Peyer's patch (tissue), 4 donors: ENCODE data around the gene FRMD4A. TPM values are rescaled to one million over a fixed set of nuclear protein-coding genes. Genes with fewer than 3 reads are reported as not detected.

Experiments used
- DNase-seq, 3 donors: peaks; one replicate each; pipeline ENCODE4 v3.0.0-alpha.2; 2017 to 2019
- H3K27ac ChIP-seq, 4 donors: fragments of 200-600 bp; sonication (generic); one replicate each; pipeline ENCODE4 v1.5.1; 2016 to 2019
- H3K27me3 ChIP-seq, 2 donors: fragments of 200-600 bp; sonication (generic); one replicate each; pipeline ENCODE4 v1.5.1; 2019
- H3K36me3 ChIP-seq, 3 donors: fragments of 200-600 bp; sonication (generic); one replicate each; pipeline ENCODE4 v1.5.1; 2016 to 2019
- H3K4me1 ChIP-seq, 4 donors: fragments of 200-600 bp; sonication (generic); one replicate each; pipeline ENCODE4 v1.5.1; 2016 to 2019
- H3K4me3 ChIP-seq, 4 donors: fragments of 200-600 bp; sonication (generic); 1 replicate in 3 of 4; 2 replicates in 1 of 4; pipeline ENCODE4 v1.5.1; 2016 to 2019; ENCODE audit warnings: mild to moderate bottlenecking in 1 of 4
- H3K9me3 ChIP-seq, 4 donors: fragments of 200-600 bp; sonication (generic); one replicate each; pipeline ENCODE4 v1.5.1; 2016 to 2019; ENCODE audit warnings: mild to moderate bottlenecking in 1 of 4
- POLR2A ChIP-seq, 2 donors: fragments of 450-650 bp; IDR thresholded peaks; one replicate each; pipeline ENCODE4 v1.5.1; 2017; ENCODE audit warnings: antibody characterized with exemption in 2 of 2, mild to moderate bottlenecking in 2 of 2, moderate library complexity in 2 of 2
- total RNA-seq, 4 donors: library from RNA; depleted of rRNA; stranded (reverse); fragments of >200 nt; gene quantifications; one replicate each; pipeline ENCODE4 v1.1.0, GENCODE V29; 2016
- TF ChIP-seq, protein P1 (sequence below), 6 experiments: fragments of 450-650 bp in 4 of 6; fragments of 200-600 bp in 2 of 6; sonication (generic) in 1 of 6; IDR thresholded peaks; one replicate each; pipeline ENCODE4 v1.5.1; 2017 to 2019; ENCODE audit warnings: antibody characterized with exemption in 6 of 6, mild to moderate bottlenecking in 3 of 6, moderate library complexity in 1 of 6

The FRMD4A gene
- total RNA-seq, 4 donors from 2014 or later, result 3.0 to 47.9 (median 5.9) TPM

DNA sequence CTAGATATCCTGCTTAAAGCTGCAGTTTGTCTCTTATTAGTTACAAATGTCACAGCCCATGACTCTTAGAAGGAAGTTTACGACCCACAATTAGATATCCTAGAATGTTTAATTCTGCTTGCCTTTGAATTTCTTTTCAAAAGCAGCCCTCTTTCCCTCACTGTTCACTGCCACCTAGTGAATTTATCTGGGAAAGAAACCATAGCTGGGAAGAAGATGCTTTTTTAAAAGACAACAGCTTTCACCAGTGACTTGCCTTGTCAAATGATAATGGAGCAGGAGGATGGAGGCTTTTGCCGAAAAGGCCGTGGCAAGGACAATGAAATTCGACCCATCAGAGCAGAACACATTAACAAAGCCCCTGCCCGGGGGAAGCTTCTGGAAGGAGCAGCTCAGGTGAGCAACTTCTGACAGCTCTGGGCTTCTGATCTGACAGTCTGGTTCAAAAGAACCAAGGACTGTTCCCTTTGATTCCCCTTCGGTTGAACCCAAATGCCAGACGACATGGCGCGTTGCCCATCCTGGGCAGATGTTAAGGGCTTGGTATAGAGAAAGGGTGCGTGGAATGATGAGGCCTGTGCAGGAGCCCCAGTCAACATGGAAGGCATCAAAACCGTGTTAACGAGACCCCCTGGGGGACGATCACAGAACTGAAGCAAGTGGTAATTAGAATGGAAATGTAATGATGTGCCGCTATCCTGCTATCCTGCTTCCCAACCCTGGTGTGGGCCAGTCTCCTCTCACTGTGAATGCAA is 236.8 kb downstream of the FRMD4A start:
- DNase-seq, result no peak
- Histone ChIP-seq H3K27ac (no peak overlapping the region), H3K36me3 (no peaks in the 10 kb centered on the region), H3K4me3 (no peak overlapping the region), H3K4me1 (no peaks in the 10 kb centered on the region), H3K27me3 (no peaks in the 10 kb centered on the region), H3K9me3 (no peaks in the 10 kb centered on the region)
- TF ChIP-seq POLR2A (IDR thresholded peaks at IDR 0.05), result no peak
- TF ChIP-seq, protein P1, sequence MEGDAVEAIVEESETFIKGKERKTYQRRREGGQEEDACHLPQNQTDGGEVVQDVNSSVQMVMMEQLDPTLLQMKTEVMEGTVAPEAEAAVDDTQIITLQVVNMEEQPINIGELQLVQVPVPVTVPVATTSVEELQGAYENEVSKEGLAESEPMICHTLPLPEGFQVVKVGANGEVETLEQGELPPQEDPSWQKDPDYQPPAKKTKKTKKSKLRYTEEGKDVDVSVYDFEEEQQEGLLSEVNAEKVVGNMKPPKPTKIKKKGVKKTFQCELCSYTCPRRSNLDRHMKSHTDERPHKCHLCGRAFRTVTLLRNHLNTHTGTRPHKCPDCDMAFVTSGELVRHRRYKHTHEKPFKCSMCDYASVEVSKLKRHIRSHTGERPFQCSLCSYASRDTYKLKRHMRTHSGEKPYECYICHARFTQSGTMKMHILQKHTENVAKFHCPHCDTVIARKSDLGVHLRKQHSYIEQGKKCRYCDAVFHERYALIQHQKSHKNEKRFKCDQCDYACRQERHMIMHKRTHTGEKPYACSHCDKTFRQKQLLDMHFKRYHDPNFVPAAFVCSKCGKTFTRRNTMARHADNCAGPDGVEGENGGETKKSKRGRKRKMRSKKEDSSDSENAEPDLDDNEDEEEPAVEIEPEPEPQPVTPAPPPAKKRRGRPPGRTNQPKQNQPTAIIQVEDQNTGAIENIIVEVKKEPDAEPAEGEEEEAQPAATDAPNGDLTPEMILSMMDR (IDR thresholded peaks at IDR 0.05), result peak in 3 of 6 experiments; percentile 24 to 33 (median 27)

DNA sequence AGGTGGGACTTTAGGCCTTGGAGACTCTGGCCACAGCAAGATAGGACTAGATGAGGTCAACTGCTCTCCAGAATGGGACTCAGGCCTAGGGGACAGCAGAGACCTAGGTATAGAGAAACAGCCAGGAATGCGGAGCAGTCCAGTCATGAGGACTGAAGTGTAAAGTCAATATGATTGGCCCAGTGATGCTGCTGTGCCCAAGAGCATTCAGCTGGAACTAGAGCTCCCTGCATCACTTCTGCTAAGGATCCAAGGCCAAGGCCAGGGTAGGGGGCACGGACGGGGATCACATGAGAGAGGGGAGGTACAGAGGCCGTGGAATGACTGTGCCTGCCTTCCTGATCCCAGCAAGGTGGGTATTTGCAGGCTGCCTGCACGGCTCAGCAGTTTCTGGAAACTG is 237.9 kb downstream of the FRMD4A start:
- no peak for TF ChIP-seq POLR2A (IDR thresholded peaks at IDR 0.05)
- TF ChIP-seq, protein P1 (IDR thresholded peaks at IDR 0.05), result no peak
- H3K4me1 ChIP-seq, result no peaks in the 10 kb centered on the region
- H3K4me3 ChIP-seq, result no peak overlapping the region
- no peaks in the 10 kb centered on the region for H3K9me3 ChIP-seq
- H3K27ac ChIP-seq, result no peak overlapping the region
- DNase-seq, result no peak
- no peaks in the 10 kb centered on the region for H3K36me3 ChIP-seq
- no peaks in the 10 kb centered on the region for H3K27me3 ChIP-seq

DNA sequence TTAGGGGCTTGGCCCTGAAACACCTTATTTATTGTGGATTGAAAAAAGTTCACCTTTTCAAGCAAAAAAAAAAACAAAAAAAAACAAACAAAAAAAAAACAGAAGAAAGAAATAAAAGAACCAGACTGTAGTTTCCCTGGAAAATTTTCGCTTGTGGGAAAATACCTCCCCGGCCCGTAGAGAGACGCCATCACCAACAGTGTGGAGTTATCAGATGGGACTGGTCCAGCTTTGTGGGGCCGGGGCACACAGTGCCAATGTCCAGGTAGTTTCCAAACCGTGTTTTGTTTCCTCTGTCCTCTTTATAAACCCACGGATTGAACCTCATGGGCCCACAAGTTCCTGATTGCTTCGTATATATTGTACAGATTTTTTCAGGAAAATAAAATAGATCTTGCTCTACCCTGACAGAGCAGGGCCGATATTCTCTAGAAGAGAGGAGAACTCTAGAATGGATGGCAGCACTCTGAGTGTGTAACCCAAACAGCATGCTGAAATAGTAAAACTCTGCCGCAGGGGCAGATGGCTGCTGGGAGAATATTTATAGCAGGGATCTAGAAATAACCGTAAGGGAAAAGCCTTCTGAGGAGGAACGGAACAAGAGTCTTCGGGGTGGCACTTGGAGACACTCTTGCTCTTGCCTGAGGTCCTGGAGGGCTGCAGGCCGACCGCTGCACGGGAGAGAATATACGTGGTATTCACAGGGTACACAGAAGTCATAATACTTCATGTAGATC is 241.0 kb downstream of the FRMD4A start:
- no peak for DNase-seq
- Histone ChIP-seq H3K27me3 (no peaks in the 10 kb centered on the region), H3K9me3 (no peaks in the 10 kb centered on the region), H3K4me3 (no peak overlapping the region), H3K27ac (no peak overlapping the region), H3K36me3 (no peaks in the 10 kb centered on the region), H3K4me1 (no peaks in the 10 kb centered on the region)
- TF ChIP-seq, protein P1 (IDR thresholded peaks at IDR 0.05), result no peak

DNA sequence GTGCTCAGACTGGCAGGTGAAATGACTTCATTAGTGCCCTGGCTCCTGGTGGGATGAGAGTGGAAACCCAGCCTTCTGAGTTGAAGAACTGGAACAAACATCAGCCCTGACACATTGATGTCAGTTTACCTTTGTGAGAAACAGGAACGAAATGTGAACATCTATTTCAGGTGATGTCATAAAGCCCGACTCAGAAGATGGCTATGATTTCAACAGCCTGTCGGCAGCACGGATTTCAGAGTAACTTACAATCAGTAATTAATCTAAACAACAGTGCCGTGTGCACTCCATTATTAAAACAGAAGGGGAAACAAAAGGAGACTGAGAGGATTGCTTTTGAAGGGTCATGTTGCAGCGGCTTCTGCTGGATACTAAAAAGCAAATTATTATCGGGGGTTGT is 243.2 kb downstream of the FRMD4A start:
- H3K27ac ChIP-seq, result no peak overlapping the region
- H3K36me3 ChIP-seq, result no peaks in the 10 kb centered on the region
- H3K27me3 ChIP-seq, result no peaks in the 10 kb centered on the region
- H3K4me1 ChIP-seq, result no peaks in the 10 kb centered on the region
- no peaks in the 10 kb centered on the region for H3K9me3 ChIP-seq
- TF ChIP-seq POLR2A (IDR thresholded peaks at IDR 0.05), result no peak
- TF ChIP-seq, protein P1 (IDR thresholded peaks at IDR 0.05), result no peak
- no peak for DNase-seq
- no peak overlapping the region for H3K4me3 ChIP-seq

DNA sequence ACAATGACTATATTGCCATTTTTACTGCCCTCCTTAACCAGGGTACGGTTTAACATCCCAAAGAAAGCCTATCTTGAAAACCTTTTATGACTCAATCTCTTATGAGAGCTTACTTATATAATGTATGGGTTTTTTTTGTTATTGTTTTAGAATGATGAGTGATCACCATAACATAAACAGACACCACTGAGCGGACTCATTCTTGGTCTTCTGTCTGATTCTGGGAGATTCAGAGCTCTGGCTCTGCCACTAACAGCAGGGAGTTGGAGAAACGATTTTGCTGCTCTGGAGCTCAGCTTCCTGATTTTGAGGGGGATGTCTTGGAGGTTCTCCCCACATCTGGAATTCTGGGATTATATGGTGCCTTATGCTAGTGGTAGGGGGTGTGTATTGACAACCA is 244.1 kb downstream of the FRMD4A start:
- no peaks in the 10 kb centered on the region for H3K36me3 ChIP-seq
- no peaks in the 10 kb centered on the region for H3K4me1 ChIP-seq
- no peaks in the 10 kb centered on the region for H3K27me3 ChIP-seq
- no peaks in the 10 kb centered on the region for H3K9me3 ChIP-seq
- no peak overlapping the region for H3K4me3 ChIP-seq
- TF ChIP-seq, protein P1 (IDR thresholded peaks at IDR 0.05), result no peak
- no peak for TF ChIP-seq POLR2A (IDR thresholded peaks at IDR 0.05)
- H3K27ac ChIP-seq, result no peak overlapping the region
- DNase-seq, result no peak
